Measurements from ENCODE around the gene TBC1D8.

The TBC1D8 gene

DNA sequence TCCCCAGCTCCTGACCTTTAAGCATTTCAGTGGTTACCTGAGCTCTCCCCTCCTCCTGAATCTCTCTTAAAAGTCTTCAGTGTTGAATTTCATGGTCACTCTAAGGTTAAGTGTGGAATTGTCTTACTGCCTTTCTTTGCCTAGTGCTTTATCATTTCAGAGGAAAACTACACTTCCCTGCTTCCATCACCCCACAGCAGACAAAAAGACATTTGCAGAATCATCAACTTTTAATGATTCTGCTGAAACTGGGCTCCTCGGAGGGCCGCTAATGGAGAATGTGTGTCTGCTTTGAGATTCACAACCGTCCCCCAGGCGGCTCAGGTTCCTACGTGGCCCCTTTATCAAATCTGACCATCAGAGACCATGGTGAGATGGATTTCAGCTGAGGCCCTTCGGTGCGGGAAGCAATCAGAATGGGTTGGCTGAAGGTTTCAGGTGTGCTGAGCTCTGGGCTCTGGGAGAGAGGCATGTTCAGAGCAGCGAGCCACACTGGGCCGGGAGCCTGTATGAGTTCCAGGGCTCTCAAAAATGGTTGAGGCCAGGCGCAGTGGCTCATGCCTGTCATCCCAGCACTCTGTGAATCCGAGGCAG is 41.9 kb upstream of the TBC1D8 start:
- no peak for DNase-seq (ENCODE audit: low read depth)
- no peak overlapping the region for H3K4me3 ChIP-seq (ENCODE audit: control insufficient read depth, low read depth, low read length)
- TF ChIP-seq, protein P1, sequence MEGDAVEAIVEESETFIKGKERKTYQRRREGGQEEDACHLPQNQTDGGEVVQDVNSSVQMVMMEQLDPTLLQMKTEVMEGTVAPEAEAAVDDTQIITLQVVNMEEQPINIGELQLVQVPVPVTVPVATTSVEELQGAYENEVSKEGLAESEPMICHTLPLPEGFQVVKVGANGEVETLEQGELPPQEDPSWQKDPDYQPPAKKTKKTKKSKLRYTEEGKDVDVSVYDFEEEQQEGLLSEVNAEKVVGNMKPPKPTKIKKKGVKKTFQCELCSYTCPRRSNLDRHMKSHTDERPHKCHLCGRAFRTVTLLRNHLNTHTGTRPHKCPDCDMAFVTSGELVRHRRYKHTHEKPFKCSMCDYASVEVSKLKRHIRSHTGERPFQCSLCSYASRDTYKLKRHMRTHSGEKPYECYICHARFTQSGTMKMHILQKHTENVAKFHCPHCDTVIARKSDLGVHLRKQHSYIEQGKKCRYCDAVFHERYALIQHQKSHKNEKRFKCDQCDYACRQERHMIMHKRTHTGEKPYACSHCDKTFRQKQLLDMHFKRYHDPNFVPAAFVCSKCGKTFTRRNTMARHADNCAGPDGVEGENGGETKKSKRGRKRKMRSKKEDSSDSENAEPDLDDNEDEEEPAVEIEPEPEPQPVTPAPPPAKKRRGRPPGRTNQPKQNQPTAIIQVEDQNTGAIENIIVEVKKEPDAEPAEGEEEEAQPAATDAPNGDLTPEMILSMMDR (IDR thresholded peaks at IDR 0.05; ENCODE audit: control insufficient read depth, insufficient read depth, low read depth, low read length, missing control alignments), result no peak

DNA sequence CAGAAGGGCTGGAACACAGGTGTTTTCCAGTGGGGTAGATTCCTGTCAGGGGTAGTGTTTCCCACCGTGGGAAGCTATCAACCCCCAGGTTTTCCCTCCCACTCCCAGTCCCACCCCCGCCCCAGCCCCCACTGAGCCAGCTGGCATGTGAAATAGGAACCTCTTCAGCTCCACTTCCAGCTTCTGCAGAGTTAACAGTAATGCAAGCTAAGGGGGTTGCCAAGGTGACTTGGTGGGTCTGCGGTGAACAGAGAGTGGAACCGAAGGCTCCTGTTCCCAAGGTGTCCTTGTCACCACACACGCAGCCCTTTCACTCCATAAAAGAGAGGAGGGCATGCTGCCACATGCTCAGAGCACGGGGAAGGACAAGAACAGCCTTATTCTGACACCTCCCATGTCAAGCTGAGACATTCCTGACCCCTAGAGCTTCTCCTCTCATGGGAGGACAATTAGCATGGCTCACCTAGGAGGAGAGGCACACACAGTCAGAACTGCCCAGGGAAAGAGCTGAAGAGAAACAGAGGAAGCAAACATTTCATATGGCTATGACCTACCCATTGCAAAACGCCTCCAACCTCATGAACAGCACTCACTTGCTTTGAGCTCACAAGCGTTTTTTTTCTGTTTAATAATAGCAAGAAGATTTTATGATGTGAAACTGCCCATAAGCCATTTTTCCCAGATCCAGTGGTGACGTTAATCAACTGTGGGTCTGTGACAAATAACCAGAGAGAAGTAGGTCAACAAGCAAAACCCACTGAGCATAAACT is 39.8 kb upstream of the TBC1D8 start:
- DNase-seq (ENCODE audit: low read depth), result no peak
- TF ChIP-seq, protein P1 (IDR thresholded peaks at IDR 0.05; ENCODE audit: control insufficient read depth, insufficient read depth, low read depth, low read length, missing control alignments), result no peak
- H3K4me3 ChIP-seq (ENCODE audit: control insufficient read depth, low read depth, low read length), result no peak overlapping the region

DNA sequence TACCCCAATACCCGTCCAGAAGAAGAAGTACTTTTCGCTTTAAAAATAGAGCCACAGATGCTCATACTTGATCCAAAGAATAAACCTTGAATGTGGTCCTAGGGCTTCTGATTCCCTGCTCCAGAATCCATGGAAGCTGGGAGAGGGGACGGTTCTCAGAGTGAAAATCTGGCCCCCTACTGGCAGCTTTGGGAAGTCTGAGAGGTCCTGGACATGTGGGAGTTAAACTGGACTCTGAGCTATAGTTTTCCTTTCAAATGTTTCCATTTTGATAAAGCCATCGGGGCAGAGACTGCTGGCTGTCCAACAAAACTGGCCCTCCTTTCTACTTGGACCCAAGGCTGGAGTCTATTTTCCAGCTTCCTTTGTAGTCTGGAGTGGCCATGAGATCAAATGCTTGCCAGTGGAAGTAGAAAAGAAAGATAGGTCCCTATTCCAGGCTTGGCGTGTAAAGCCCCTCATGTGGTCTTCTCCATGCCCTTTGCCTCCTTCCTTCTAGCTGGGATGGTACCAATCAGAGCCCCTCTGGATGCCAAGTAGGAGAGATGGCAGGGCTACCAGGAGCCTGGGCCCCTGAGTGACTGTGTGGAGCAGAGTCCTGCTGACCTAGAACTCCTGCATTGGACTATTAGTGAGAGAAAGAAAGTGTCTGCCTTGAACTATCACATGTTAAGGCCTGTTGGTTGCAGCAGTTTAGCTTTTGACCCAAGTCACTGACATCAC is 37.7 kb upstream of the TBC1D8 start:
- DNase-seq (ENCODE audit: low read depth), result no peak
- H3K4me3 ChIP-seq (ENCODE audit: control insufficient read depth, low read depth, low read length), result no peak overlapping the region

DNA sequence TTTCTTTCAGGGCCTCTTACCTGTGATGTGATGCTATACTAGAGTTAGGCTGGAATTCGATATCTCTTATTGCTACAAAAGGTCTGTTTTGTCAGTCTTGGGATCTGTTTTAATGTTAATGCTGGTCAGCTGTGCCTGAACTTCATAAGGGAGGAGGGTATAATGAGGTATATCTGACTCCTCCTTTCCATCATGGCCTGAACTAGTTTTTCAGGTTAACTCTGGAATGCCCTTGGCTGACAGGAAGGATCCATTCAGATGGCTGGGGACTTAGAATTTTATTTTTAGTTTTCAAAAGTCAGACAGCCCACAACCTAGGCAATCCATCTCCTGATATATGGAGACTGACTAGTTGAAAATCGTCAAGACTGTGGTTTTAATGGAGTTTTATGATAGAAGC is 35.9 kb upstream of the TBC1D8 start:
- no peak for DNase-seq (ENCODE audit: low read depth)
- TF ChIP-seq, protein P1 (IDR thresholded peaks at IDR 0.05; ENCODE audit: control insufficient read depth, insufficient read depth, low read depth, low read length, missing control alignments), result no peak

More for the DNA sequence above, 37.7 kb upstream of the TBC1D8 start:
- TF ChIP-seq, protein P1 (IDR thresholded peaks at IDR 0.05; ENCODE audit: control insufficient read depth, insufficient read depth, low read depth, low read length, missing control alignments), result peak; percentile 82

DNA sequence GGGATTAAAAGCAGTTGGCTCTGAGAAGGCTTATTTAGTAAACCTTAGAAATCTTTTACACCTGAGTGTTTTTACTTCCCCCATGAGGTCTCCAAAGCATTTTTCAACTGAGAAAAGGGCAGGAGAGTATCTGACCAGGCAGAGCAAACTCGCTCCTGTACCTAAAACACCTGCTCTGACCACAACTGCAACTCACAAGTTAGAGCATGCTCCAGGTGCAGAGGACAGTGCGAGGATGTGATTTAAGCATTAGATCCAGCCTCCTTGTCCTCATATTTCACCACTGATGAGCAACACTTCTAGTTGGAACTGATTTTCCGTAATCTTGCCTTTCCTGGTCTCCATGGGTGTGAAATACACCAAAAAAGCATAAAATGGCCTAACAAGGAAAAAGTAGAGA is 34.5 kb upstream of the TBC1D8 start:
- no peak overlapping the region for H3K4me3 ChIP-seq (ENCODE audit: control insufficient read depth, low read depth, low read length)
- DNase-seq (ENCODE audit: low read depth), result no peak
- TF ChIP-seq, protein P1 (IDR thresholded peaks at IDR 0.05; ENCODE audit: control insufficient read depth, insufficient read depth, low read depth, low read length, missing control alignments), result no peak

More for the DNA sequence above, 35.9 kb upstream of the TBC1D8 start:
- H3K4me3 ChIP-seq (ENCODE audit: control insufficient read depth, low read depth, low read length), result no peak overlapping the region

DNA sequence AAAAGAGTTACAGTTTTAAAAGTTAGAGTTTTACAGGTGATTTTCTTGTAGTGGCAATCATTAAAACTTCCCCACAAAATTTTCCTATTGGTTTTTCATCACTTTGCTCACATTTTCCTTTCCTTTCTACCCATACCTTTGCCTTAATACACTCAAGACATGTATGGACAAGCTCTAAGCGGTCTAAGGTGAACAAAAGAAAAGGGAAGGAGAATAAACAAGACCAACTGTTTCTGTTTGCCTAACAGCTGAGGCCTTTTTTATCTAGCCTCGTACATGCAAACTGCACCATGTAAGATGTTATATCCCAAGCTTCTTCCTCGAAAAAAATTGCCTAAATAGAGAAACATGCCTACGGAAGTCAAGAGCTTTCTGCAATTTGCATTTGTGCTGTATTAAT is 33.9 kb upstream of the TBC1D8 start:
- TF ChIP-seq, protein P1 (IDR thresholded peaks at IDR 0.05; ENCODE audit: control insufficient read depth, insufficient read depth, low read depth, low read length, missing control alignments), result no peak
- no peak for DNase-seq (ENCODE audit: low read depth)
- no peak overlapping the region for H3K4me3 ChIP-seq (ENCODE audit: control insufficient read depth, low read depth, low read length)
